DMS153 treated with DMSO at 0.1 percent for 48 hours (cell line): ENCODE measurements around the gene ECPAS.
"Not testable (repeated sequence)": the region's sequence is repeated elsewhere in the genome, so short reads cannot be mapped to it uniquely, and the experiment has no call there.

Experiments
- DNase-seq: peaks from one replicate; lab custom pipeline; 2025; ENCODE audit not compliant: unreplicated experiment; lab: John Stamatoyannopoulos, UW

ECPAS gene

GRCh38 chr9:111474385-111474784 is 9.8 kb downstream of the ECPAS start:
- no peak for DNase-seq

- DNase-seq: no peak
These were observed 16.3 kb downstream of the ECPAS start for GRCh38 chr9:111467778-111468367.

GRCh38 chr9:111463048-111463447 is 21.1 kb downstream of the ECPAS start:
- no peak for DNase-seq

- DNase-seq: no peak
These were observed 25.8 kb downstream of the ECPAS start for GRCh38 chr9:111458139-111459009.

GRCh38 chr9:111456529-111456928 is 27.7 kb downstream of the ECPAS start:
- DNase-seq: no peak

GRCh38 chr9:111455638-111456037 is 28.5 kb downstream of the ECPAS start:
- no peak for DNase-seq

- DNase-seq: no peak
These were observed 29.4 kb downstream of the ECPAS start for GRCh38 chr9:111454751-111455150.

- DNase-seq: no peak
These were observed 32.6 kb downstream of the ECPAS start for GRCh38 chr9:111451570-111451969.

GRCh38 chr9:111450124-111450523 is 34.1 kb downstream of the ECPAS start:
- no peak for DNase-seq

- no peak for DNase-seq
These were observed 34.5 kb downstream of the ECPAS start for GRCh38 chr9:111449705-111450104.

- not testable (repeated sequence) for DNase-seq
These were observed 38.4 kb downstream of the ECPAS start for GRCh38 chr9:111445799-111446198.

GRCh38 chr9:111443454-111443853 is 40.7 kb downstream of the ECPAS start:
- DNase-seq: no peak

- DNase-seq: no peak
These were observed 41.7 kb downstream of the ECPAS start for GRCh38 chr9:111442360-111443027.

- DNase-seq: no peak
These were observed 44.0 kb downstream of the ECPAS start for GRCh38 chr9:111440226-111440625.

- no peak for DNase-seq
These were observed 45.5 kb downstream of the ECPAS start for GRCh38 chr9:111438541-111439235.

- DNase-seq: no peak
These were observed 47.6 kb downstream of the ECPAS start for GRCh38 chr9:111436571-111436970.

GRCh38 chr9:111433082-111433481 is 51.1 kb downstream of the ECPAS start:
- DNase-seq: no peak

- no peak for DNase-seq
These were observed 52.5 kb downstream of the ECPAS start for GRCh38 chr9:111431684-111432083.

- DNase-seq: no peak
These were observed 55.0 kb downstream of the ECPAS start for GRCh38 chr9:111429175-111429574.

GRCh38 chr9:111427186-111427585 is 57.0 kb downstream of the ECPAS start:
- DNase-seq: no peak

GRCh38 chr9:111423389-111423788 is 60.8 kb downstream of the ECPAS start:
- no peak for DNase-seq
